NOMO-1 (cell line): ENCODE results near the gene C1QL2.

Experiments
- DNase-seq, 2 experiments: peaks; one replicate each; lab custom pipeline; 2025; ENCODE audit not compliant: unreplicated experiment in 2 of 2; lab: John Stamatoyannopoulos, UW

The C1QL2 gene

GRCh38 chr2:119158563-119159347 lies at the start of gene C1QL2:
C1QL2 (minus strand) TSS chr2:119158751; CDS start chr2:119158269, 482 bp downstream.
- DNase-seq = no peak

DNA sequence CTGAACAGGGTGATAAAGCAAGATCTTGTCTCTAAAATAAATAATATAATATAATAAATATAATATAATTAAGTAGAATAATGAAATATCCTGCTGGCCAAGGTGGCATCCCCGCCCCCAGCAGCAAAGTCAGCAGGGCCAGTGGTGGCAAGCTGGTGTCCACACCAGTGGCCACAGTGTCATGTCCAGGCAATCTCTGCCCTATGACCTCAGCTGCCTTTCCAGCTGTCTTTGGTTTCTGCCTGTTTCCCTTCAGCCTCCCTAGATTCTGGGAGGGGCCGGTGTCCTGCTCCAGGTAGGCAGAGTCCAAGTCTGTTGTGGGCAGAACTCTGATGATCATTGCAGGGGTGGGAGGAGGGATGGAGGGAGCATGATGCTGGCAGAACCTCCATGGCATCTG lies 48.9 kb upstream of the C1QL2 start:
- DNase-seq = no peak

DNA sequence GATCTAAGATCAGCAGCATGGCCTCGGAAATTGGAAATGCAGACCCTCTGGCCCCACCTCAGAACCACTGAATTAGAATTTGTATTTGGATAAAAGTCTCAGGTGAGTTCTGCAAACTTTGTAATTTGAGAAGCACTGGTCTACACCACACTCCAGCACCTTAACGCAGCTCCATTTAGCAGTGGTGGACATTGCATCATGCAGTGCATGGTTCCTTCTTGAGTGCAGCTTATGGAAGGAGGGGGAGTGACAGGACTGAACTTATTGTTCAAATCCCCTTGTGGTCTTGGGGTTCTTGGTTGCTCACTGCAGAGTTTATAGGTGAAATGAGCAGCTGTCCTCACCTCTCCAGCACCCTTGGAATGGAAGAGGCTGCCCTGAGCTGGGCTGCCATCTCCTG lies 47.6 kb upstream of the C1QL2 start:
- peak in 1 of 2 experiments; percentile 21 for DNase-seq

- DNase-seq = no peak
These were observed 46.6 kb upstream of the C1QL2 start for GRCh38 chr2:119205001-119205706.

GRCh38 chr2:119204525-119204924 lies 46.0 kb upstream of the C1QL2 start:
- DNase-seq = no peak

GRCh38 chr2:119202610-119203310 lies 44.2 kb upstream of the C1QL2 start:
- no peak for DNase-seq

- DNase-seq = no peak
These were observed 43.3 kb upstream of the C1QL2 start for GRCh38 chr2:119201815-119202214.

DNA sequence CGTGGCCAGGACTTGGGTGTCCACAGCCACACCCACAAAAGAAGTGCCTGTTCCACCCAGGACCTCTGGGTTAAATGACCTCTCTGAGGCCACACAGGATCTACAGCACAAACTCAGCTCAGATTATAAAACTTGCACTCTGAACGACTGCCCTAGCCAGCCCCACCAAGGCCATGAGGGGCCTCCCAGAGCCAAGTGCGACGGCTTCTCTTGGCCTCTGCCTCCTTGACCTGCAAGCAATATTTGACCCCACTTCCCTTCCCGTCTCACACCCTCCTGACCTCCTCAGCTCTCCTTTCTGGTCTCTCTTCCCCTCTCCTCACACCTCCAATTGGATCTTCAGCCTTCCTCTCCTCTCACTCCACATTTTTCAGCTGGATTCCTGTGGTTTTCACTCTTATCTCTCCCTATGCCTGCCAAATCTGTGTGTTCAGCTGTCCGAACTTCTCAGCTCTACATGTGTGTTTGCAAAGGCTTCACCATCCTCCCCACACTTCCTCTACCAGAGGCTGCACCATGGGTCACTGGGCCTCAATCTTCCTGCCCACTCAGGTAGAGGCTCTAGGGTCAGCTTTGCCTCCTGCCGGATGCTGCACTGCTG lies 39.8 kb upstream of the C1QL2 start:
- no peak for DNase-seq

- DNase-seq = no peak
These were observed 39.1 kb upstream of the C1QL2 start for GRCh38 chr2:119197529-119198239.

GRCh38 chr2:119197126-119197405 lies 38.5 kb upstream of the C1QL2 start:
- no peak for DNase-seq

- no peak for DNase-seq
These were observed 38.0 kb upstream of the C1QL2 start for GRCh38 chr2:119196301-119197125.

GRCh38 chr2:119195887-119196286 lies 37.3 kb upstream of the C1QL2 start:
- DNase-seq = no peak

GRCh38 chr2:119195001-119195400 lies 36.5 kb upstream of the C1QL2 start:
- no peak for DNase-seq

GRCh38 chr2:119192893-119193292 lies 34.3 kb upstream of the C1QL2 start:
- no peak for DNase-seq

DNA sequence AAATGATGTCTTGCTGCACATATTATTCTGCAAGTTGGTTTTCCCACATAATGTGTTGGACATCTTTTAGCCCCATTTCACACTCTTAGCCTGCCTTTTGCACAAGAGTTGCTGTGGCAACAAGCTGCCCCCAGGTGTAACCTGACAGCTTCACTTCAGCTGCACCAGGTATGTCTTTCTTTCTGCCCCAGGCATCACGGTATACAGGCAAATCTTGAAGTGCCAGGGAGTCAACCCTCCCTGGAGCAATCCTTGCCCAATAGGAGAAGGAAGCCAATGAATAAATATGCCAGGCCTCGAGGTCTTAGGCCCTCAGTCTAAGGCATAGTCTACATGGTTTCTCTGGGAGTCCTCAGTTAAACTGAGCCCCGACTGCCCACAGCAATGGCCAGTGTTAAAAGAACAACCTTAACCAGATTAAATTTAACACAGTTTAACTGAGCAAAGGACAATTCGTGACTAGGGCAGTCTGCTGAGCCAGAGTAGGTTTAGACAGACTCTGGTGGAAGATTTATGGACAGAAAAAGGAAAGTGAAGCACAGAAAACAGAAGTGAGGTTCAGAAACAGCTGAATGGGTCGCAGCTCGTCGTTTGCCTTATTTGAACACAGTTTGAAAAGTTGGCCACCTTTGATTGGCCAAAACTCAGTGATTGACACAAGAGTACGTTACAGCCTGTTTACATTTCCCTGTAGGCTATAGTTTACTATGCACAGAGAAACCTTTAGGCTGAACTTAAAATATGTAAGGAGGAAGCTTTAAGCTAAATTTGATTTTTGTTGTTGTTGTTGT lies 32.0 kb upstream of the C1QL2 start:
- peak; percentile 42 to 75 for DNase-seq

DNA sequence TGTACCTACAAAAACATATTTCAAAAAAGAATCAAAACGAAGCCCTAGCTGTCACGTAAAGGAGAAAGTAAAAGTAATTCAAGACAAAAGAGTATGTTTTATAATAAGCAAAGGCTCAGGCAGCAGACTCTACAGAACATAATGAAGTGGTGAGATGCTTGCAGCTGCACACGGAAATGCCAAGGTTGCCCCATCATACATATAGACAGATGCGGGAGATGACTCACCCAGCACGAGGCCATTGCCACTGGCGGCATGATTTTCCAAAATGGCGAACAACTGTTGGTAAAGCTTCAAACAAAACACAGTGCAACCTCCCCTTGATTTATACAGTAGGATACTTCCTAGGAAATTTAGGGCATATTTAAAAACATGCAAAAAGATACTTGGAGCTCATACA lies 26.0 kb upstream of the C1QL2 start:
- DNase-seq = peak; percentile 5 to 12

- no peak for DNase-seq
These were observed 23.4 kb upstream of the C1QL2 start for GRCh38 chr2:119181791-119182445.

DNA sequence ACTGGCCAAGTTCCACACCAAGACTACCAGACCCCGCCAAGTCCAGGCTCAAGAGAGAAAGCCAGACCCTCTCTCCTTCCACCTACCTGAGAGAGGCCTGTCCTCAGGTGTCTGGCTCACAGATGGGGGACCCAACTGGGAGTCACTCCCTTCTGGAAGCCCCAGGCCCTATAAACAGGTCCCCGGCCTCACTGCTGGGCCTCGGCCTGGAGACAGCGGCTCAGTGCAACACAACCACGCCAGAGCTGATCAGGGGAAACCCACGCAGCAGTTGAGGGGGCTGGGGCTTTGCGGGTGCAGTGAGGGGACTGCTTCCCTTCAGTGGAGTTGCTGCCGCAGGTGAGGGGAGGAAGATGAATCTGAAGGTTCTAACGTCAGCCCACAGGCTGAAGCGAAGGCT lies 22.8 kb upstream of the C1QL2 start:
- no peak for DNase-seq

GRCh38 chr2:119180892-119181291 lies 22.3 kb upstream of the C1QL2 start:
- no peak for DNase-seq
